WTC11 (cell line): ENCODE measurements around the gene EHD1. TPM values are rescaled to one million over a fixed set of nuclear protein-coding genes. Genes with fewer than 3 reads are reported as not detected.

ENCODE experiments used
- ATAC-seq: fragments of 200-7000 bp; cut with Tn5 transposase; 2 replicates; pipeline ENCODE4 v1.10.0; 2021; ENCODE audit warnings: mild to moderate bottlenecking, moderate library complexity
- Bru-seq: library from RNA; stranded (reverse); fragments of 400-500 nt; gene quantifications from one replicate; lab custom pipeline; 2021; lab: Mats Ljungman, UMichigan
- CTCF ChIA-PET: fragments of 300-600 bp; sonication (Branson Sonifier 250); formaldehyde crosslinking; loops from one replicate; lab custom pipeline; 2021; ENCODE audit warnings: antibody characterized with exemption; lab: Charles Lee
- POLR2A ChIA-PET: fragments of 350-600 bp; sonication (Branson Sonifier 250); formaldehyde crosslinking; loops from one replicate; lab custom pipeline; 2021; ENCODE audit warnings: antibody characterized with exemption; lab: Charles Lee
- DNase-seq: peaks from one replicate; pipeline ENCODE4 v3.0.0; 2021; ENCODE audit warnings: low spot score
- H3K27ac Mint-ChIP-seq: 2 replicates; pipeline ENCODE4 v1.8.0; 2021; ENCODE audit warnings: mixed read lengths
- H3K27me3 Mint-ChIP-seq: 2 replicates; pipeline ENCODE4 v1.8.0; 2021; ENCODE audit warnings: low read depth, mild to moderate bottlenecking, moderate library complexity, mixed read lengths
- H3K36me3 Mint-ChIP-seq: 2 replicates; pipeline ENCODE4 v1.8.0; 2021; ENCODE audit warnings: mixed read lengths
- H3K4me1 Mint-ChIP-seq: 2 replicates; pipeline ENCODE4 v1.8.0; 2022; ENCODE audit warnings: mixed read lengths
- H3K4me3 Mint-ChIP-seq: 2 replicates; pipeline ENCODE4 v1.8.0; 2021; ENCODE audit warnings: mild to moderate bottlenecking, moderate library complexity, mixed read lengths
- H3K9me3 Mint-ChIP-seq: 2 replicates; pipeline ENCODE4 v1.8.0; 2021; ENCODE audit warnings: mixed read lengths
- ESRRA ChIP-seq: sonication (generic); formaldehyde crosslinking; IDR thresholded peaks from 2 replicates; pipeline ENCODE4 v1.8.1; 2022; ENCODE audit warnings: mild to moderate bottlenecking, missing genetic modification reagents, borderline replicate concordance
- HMGA2 ChIP-seq: fragments of 250-450 bp; sonication (Bioruptor Pico); IDR thresholded peaks from 2 replicates; pipeline ENCODE4 v1.4.0; 2021; ENCODE audit warnings: mild to moderate bottlenecking, moderate library complexity
- MXD4 ChIP-seq: fragments of 250-450 bp; sonication (Bioruptor Pico); IDR thresholded peaks from 2 replicates; pipeline ENCODE4 v1.8.0; 2021; ENCODE audit warnings: mild to moderate bottlenecking, moderate library complexity, borderline replicate concordance
- NFATC4 ChIP-seq: fragments of 250-450 bp; sonication (Bioruptor Pico); IDR thresholded peaks from 2 replicates; pipeline ENCODE4 v1.9.0; 2021; ENCODE audit warnings: mild to moderate bottlenecking
- NFE2L1 ChIP-seq: sonication (generic); formaldehyde crosslinking; IDR thresholded peaks from 2 replicates; pipeline ENCODE4 v1.8.1; 2023; ENCODE audit warnings: missing genetic modification reagents
- NFYB ChIP-seq: sonication (generic); formaldehyde crosslinking; conservative IDR thresholded peaks from 2 replicates; pipeline ENCODE4 v1.8.0; 2022; ENCODE audit warnings: low read depth, missing genetic modification reagents
- RORB ChIP-seq: fragments of 250-450 bp; sonication (Bioruptor Pico); IDR thresholded peaks from 2 replicates; pipeline ENCODE4 v1.9.0; 2021; ENCODE audit warnings: mild to moderate bottlenecking
- TCF7 ChIP-seq: sonication (generic); formaldehyde crosslinking; IDR thresholded peaks from 2 replicates; pipeline ENCODE4 v1.8.0; 2022; ENCODE audit warnings: mild to moderate bottlenecking, low read depth, missing genetic modification reagents, moderate library complexity
- ZBTB21 ChIP-seq: sonication (generic); formaldehyde crosslinking; IDR thresholded peaks from 2 replicates; pipeline ENCODE4 v1.8.1; 2023; ENCODE audit warnings: mild to moderate bottlenecking, missing genetic modification reagents, borderline replicate concordance
- ZNF121 ChIP-seq: sonication (generic); formaldehyde crosslinking; IDR thresholded peaks from 2 replicates; pipeline ENCODE4 v1.8.0; 2023; ENCODE audit warnings: missing genetic modification reagents
- ZNF232 ChIP-seq: sonication (generic); formaldehyde crosslinking; IDR thresholded peaks from 2 replicates; pipeline ENCODE4 v1.8.0; 2022; ENCODE audit warnings: mild to moderate bottlenecking, missing genetic modification reagents
- ZNF396 ChIP-seq: fragments of 250-450 bp; sonication (Bioruptor Pico); IDR thresholded peaks from 2 replicates; pipeline ENCODE4 v1.8.0; 2021; ENCODE audit warnings: mild to moderate bottlenecking, moderate library complexity, borderline replicate concordance
- long read RNA-seq, 3 experiments: library from RNA in 1 of 3; library from capped mRNA in 1 of 3; library from polyadenylated mRNA in 1 of 3; unstranded in 2 of 3; stranded (forward) in 1 of 3; transcript quantifications; one replicate each; pipeline ENCODE4 v2.0.0, GENCODE V29; 2021
- total RNA-seq: library from RNA; stranded (reverse); gene quantifications from 3 replicates; pipeline ENCODE4 v1.2.3, GENCODE V29; 2021
- TF ChIP-seq, protein P1 (sequence below): sonication (generic); formaldehyde crosslinking; IDR thresholded peaks from 2 replicates; pipeline ENCODE4 v1.8.0; 2023; ENCODE audit warnings: missing genetic modification reagents, mild to moderate bottlenecking, borderline replicate concordance
- TF ChIP-seq, protein P2 (sequence below): sonication (generic); formaldehyde crosslinking; conservative IDR thresholded peaks from 2 replicates; pipeline ENCODE4 v1.8.1; 2023; ENCODE audit warnings: mild to moderate bottlenecking, low read depth, missing genetic modification reagents, moderate library complexity
- TF ChIP-seq, protein P3 (sequence below): fragments of 250-450 bp; sonication (Bioruptor Pico); conservative IDR thresholded peaks from 2 replicates; pipeline ENCODE4 v1.9.0; 2021; ENCODE audit warnings: mild to moderate bottlenecking
- TF ChIP-seq, protein P4 (sequence below): sonication (generic); formaldehyde crosslinking; IDR thresholded peaks from 2 replicates; pipeline ENCODE4 v1.8.0; 2023; ENCODE audit warnings: missing genetic modification reagents
- TF ChIP-seq, protein P5 (sequence below): fragments of 250-450 bp; sonication (Bioruptor Pico); IDR thresholded peaks from 2 replicates; pipeline ENCODE4 v1.9.0; 2021; ENCODE audit warnings: mild to moderate bottlenecking
- TF ChIP-seq, protein P6 (sequence below): fragments of 250-450 bp; sonication (Bioruptor Pico); IDR thresholded peaks from 2 replicates; pipeline ENCODE4 v2.1.2; 2022; ENCODE audit warnings: mild to moderate bottlenecking, moderate library complexity
- TF ChIP-seq, protein P7 (sequence below): sonication (generic); formaldehyde crosslinking; IDR thresholded peaks from 2 replicates; pipeline ENCODE4 v1.8.1; 2023; ENCODE audit warnings: mild to moderate bottlenecking, missing genetic modification reagents, moderate library complexity

The EHD1 gene
- 29.9 to 38.1 TPM (median 35.2 TPM) in 3 replicates for total RNA-seq
- percentile 49 among the genes with signal in this experiment for Bru-seq, nascent RNA
- long read RNA-seq, experiment 1, full-length matches to known transcripts = 89 of 112 reads
- long read RNA-seq, experiment 1, partial matches to known transcripts = 5 of 112 reads
- long read RNA-seq, experiment 1, other reads (novel, unspliced or antisense) = 18 of 112 reads
- long read RNA-seq, experiment 2, full-length matches to known transcripts = 27 of 46 reads
- long read RNA-seq, experiment 2, partial matches to known transcripts = 5 of 46 reads
- long read RNA-seq, experiment 2, other reads (novel, unspliced or antisense) = 14 of 46 reads
- long read RNA-seq, experiment 3, partial matches to known transcripts = 0 of 3 reads
- long read RNA-seq, experiment 3, other reads (novel, unspliced or antisense) = 3 of 3 reads

DNA sequence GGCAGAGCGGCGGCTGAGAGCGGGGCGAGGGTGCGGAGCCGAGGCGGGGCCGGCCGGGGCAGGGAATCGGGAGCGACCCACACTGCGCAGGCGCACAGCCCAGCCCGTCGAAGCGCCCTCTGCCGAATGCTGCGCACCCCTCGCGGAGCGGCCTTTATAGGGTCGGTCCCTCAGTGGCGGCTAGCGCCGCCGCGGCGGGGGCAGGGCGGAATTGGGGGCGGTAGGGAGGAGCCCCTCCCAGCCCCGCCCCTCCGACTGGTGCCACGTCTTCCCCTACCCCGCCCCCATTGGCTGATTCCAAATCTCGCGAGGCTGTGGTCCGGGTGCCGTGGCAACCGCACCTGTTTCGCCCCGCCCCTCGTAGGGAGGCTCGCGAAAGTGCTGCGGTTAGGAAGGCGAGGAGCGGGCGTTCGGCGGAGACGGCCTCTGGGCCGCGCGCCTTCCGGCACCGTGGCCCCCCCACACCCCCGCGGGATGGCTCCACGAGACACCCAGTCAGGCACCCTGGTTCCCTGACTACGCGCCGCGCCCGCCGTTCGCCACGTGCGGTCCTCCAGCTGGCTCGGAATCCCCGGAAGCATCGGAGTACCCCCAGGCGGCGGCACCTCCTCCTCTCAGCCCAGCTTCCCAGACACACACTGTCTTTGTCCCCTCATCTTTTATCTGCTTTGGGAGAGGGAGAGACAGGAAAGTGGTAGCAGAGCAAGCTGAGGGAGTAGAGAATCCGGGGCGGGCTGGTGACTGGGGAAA lies at the start of gene EHD1:
Gene EHD1, minus strand, starts transcription at position 128 of the 750 bp plus-strand sequence. CDS start 157 bp downstream, outside the sequence.
- ATAC-seq (peak; percentile 89), DNase-seq (peak; percentile 99)
- H3K27me3 Mint-ChIP-seq = peaks cover 7% of the 10 kb centered on the region
- H3K27ac Mint-ChIP-seq = peak within 1 kb of the TSS; percentile 92
- H3K9me3 Mint-ChIP-seq = no peaks in the 10 kb centered on the region
- ChIA-PET POLR2A (interaction anchor here (0.6 to 2.4 kb wide), 5 partner anchors 10 to 316 kb away, joined by 3 to 10 read pairs (median 3); no protein-coding TSS in a partner anchor), CTCF (interaction anchor here (0.7 to 22.9 kb wide), 8 partner anchors 10 to 57 kb away, joined by 3 to 372 read pairs (median 8); partner anchors contain the start of gene CDC42BPG)
- peak within 1 kb of the TSS; percentile 98 for H3K4me3 Mint-ChIP-seq
- no peaks in the 10 kb centered on the region for H3K36me3 Mint-ChIP-seq
- H3K4me1 Mint-ChIP-seq = peaks cover 20% of the 10 kb centered on the region
- TF ChIP-seq NFE2L1 (CRISPR knock-in tag) (no peak), NFATC4 (CRISPR knock-in tag) (no peak), ZBTB21 (CRISPR knock-in tag) (no peak), TCF7 (CRISPR knock-in tag) (no peak), HMGA2 (CRISPR knock-in tag) (no peak), ZNF232 (CRISPR knock-in tag) (peak; percentile 82; the same call in 1 of the 2 replicates), ESRRA (CRISPR knock-in tag) (no peak), MXD4 (CRISPR knock-in tag) (no peak), RORB (CRISPR knock-in tag) (0 out of 2 replicates have a peak, but pooled peaks have one; percentile 67), NFYB (CRISPR knock-in tag) (no peak), ZNF396 (CRISPR knock-in tag) (no peak), ZNF121 (CRISPR knock-in tag) (no peak)
- TF ChIP-seq, protein P1, sequence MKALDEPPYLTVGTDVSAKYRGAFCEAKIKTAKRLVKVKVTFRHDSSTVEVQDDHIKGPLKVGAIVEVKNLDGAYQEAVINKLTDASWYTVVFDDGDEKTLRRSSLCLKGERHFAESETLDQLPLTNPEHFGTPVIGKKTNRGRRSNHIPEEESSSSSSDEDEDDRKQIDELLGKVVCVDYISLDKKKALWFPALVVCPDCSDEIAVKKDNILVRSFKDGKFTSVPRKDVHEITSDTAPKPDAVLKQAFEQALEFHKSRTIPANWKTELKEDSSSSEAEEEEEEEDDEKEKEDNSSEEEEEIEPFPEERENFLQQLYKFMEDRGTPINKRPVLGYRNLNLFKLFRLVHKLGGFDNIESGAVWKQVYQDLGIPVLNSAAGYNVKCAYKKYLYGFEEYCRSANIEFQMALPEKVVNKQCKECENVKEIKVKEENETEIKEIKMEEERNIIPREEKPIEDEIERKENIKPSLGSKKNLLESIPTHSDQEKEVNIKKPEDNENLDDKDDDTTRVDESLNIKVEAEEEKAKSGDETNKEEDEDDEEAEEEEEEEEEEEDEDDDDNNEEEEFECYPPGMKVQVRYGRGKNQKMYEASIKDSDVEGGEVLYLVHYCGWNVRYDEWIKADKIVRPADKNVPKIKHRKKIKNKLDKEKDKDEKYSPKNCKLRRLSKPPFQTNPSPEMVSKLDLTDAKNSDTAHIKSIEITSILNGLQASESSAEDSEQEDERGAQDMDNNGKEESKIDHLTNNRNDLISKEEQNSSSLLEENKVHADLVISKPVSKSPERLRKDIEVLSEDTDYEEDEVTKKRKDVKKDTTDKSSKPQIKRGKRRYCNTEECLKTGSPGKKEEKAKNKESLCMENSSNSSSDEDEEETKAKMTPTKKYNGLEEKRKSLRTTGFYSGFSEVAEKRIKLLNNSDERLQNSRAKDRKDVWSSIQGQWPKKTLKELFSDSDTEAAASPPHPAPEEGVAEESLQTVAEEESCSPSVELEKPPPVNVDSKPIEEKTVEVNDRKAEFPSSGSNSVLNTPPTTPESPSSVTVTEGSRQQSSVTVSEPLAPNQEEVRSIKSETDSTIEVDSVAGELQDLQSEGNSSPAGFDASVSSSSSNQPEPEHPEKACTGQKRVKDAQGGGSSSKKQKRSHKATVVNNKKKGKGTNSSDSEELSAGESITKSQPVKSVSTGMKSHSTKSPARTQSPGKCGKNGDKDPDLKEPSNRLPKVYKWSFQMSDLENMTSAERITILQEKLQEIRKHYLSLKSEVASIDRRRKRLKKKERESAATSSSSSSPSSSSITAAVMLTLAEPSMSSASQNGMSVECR (CRISPR knock-in tag) = peak; percentile 43; the same call in 1 of the 2 replicates
- TF ChIP-seq, protein P2, sequence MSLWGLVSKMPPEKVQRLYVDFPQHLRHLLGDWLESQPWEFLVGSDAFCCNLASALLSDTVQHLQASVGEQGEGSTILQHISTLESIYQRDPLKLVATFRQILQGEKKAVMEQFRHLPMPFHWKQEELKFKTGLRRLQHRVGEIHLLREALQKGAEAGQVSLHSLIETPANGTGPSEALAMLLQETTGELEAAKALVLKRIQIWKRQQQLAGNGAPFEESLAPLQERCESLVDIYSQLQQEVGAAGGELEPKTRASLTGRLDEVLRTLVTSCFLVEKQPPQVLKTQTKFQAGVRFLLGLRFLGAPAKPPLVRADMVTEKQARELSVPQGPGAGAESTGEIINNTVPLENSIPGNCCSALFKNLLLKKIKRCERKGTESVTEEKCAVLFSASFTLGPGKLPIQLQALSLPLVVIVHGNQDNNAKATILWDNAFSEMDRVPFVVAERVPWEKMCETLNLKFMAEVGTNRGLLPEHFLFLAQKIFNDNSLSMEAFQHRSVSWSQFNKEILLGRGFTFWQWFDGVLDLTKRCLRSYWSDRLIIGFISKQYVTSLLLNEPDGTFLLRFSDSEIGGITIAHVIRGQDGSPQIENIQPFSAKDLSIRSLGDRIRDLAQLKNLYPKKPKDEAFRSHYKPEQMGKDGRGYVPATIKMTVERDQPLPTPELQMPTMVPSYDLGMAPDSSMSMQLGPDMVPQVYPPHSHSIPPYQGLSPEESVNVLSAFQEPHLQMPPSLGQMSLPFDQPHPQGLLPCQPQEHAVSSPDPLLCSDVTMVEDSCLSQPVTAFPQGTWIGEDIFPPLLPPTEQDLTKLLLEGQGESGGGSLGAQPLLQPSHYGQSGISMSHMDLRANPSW (CRISPR knock-in tag) = no peak
- TF ChIP-seq, protein P3, sequence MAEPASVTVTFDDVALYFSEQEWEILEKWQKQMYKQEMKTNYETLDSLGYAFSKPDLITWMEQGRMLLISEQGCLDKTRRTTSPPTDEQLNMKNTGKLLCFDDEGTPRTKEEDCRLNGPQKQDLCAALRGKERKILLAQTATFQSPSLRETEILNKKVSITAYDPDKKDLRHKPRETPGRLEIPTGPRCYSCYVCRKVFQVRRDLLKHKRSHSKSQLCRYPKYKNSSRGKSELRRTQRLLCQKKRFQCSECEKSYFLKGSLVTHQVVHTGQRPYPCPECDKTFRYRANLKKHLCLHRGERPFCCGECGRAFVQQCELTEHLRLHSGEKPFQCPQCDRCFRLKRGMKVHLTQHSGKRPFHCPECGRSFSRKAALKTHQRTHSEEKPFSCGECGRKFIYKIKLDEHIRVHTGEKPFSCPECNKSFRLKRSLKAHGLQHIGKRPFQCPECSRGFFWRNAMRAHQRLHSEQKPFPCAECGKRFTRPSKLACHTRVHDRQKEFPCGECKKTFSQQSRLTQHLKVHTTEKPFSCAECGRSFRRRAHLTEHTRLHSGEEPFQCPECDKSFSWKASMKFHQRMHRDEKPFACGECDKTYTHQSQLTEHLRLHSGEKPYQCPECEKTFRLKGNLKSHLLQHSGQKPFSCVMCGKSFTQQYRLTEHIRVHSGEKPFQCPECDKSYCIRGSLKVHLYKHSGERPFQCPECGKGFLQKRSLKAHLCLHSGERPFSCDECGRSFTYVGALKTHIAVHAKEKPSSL (CRISPR knock-in tag) = no peak
- TF ChIP-seq, protein P4, sequence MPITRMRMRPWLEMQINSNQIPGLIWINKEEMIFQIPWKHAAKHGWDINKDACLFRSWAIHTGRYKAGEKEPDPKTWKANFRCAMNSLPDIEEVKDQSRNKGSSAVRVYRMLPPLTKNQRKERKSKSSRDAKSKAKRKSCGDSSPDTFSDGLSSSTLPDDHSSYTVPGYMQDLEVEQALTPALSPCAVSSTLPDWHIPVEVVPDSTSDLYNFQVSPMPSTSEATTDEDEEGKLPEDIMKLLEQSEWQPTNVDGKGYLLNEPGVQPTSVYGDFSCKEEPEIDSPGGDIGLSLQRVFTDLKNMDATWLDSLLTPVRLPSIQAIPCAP (CRISPR knock-in tag) = no peak
- TF ChIP-seq, protein P5, sequence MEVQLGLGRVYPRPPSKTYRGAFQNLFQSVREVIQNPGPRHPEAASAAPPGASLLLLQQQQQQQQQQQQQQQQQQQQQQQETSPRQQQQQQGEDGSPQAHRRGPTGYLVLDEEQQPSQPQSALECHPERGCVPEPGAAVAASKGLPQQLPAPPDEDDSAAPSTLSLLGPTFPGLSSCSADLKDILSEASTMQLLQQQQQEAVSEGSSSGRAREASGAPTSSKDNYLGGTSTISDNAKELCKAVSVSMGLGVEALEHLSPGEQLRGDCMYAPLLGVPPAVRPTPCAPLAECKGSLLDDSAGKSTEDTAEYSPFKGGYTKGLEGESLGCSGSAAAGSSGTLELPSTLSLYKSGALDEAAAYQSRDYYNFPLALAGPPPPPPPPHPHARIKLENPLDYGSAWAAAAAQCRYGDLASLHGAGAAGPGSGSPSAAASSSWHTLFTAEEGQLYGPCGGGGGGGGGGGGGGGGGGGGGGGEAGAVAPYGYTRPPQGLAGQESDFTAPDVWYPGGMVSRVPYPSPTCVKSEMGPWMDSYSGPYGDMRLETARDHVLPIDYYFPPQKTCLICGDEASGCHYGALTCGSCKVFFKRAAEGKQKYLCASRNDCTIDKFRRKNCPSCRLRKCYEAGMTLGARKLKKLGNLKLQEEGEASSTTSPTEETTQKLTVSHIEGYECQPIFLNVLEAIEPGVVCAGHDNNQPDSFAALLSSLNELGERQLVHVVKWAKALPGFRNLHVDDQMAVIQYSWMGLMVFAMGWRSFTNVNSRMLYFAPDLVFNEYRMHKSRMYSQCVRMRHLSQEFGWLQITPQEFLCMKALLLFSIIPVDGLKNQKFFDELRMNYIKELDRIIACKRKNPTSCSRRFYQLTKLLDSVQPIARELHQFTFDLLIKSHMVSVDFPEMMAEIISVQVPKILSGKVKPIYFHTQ = no peak
- TF ChIP-seq, protein P6, sequence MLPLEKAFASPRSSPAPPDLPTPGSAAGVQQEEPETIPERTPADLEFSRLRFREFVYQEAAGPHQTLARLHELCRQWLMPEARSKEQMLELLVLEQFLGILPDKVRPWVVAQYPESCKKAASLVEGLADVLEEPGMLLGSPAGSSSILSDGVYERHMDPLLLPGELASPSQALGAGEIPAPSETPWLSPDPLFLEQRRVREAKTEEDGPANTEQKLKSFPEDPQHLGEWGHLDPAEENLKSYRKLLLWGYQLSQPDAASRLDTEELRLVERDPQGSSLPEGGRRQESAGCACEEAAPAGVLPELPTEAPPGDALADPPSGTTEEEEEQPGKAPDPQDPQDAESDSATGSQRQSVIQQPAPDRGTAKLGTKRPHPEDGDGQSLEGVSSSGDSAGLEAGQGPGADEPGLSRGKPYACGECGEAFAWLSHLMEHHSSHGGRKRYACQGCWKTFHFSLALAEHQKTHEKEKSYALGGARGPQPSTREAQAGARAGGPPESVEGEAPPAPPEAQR (CRISPR knock-in tag) = no peak
- TF ChIP-seq, protein P7, sequence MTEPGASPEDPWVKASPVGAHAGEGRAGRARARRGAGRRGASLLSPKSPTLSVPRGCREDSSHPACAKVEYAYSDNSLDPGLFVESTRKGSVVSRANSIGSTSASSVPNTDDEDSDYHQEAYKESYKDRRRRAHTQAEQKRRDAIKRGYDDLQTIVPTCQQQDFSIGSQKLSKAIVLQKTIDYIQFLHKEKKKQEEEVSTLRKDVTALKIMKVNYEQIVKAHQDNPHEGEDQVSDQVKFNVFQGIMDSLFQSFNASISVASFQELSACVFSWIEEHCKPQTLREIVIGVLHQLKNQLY (CRISPR knock-in tag) = no peak
